GM18505 (cell line): ENCODE data around the gene CERKL.
A peak's percentile ranks its signal among the peaks of the same experiment; 100 is the strongest.

Experiments used
- ATAC-seq: cut with Tn5 transposase; IDR thresholded peaks from one replicate; pipeline ENCODE4 v1.9.1; 2021; ENCODE audit not compliant: unreplicated experiment
- POLR2A ChIP-seq: IDR thresholded peaks from 4 replicates; pipeline ENCODE4 v1.6.1; 2011; ENCODE audit warnings: borderline replicate concordance; ENCODE audit not compliant: insufficient read depth, insufficient read length; ENCODE audit errors: extremely low read depth

The CERKL gene

DNA sequence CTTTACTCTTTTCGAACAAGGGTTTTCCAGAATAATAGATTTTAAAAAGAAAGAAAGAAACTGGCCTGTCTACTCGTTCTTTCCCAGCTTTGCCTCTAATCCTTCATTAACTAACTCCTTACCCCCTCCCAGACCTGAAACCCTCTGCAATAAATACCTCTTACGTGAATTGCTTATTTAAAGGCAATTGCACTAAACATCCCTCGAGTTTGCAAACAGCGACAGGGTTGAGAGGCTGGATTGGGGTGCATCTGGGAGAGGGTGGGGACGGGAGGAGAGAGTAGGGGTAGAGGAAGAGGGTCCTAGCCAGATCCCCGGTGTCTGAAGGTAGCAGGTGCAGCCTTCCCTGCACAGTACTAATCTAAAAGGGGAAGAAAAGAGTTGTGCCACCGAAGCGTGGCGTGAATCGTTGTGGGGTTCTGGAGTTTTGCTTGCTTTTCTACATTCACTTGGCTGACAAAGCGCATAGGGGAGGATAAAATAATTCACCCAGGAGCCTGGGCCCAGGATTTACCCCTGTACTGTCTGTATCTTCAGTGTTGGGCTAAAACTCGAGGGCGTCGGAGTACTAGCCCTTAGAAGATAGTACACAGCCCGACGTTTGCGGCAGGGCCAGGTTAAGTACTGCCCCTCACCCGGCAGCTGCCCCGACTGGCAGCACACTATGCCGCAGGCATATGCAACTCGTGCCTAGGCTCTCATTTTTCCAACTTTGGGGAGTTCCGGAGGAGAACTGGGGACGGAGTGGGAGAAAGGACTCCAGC, 25.3 kb upstream of the CERKL start:
- no peak for TF ChIP-seq POLR2A
- no peak for ATAC-seq

DNA sequence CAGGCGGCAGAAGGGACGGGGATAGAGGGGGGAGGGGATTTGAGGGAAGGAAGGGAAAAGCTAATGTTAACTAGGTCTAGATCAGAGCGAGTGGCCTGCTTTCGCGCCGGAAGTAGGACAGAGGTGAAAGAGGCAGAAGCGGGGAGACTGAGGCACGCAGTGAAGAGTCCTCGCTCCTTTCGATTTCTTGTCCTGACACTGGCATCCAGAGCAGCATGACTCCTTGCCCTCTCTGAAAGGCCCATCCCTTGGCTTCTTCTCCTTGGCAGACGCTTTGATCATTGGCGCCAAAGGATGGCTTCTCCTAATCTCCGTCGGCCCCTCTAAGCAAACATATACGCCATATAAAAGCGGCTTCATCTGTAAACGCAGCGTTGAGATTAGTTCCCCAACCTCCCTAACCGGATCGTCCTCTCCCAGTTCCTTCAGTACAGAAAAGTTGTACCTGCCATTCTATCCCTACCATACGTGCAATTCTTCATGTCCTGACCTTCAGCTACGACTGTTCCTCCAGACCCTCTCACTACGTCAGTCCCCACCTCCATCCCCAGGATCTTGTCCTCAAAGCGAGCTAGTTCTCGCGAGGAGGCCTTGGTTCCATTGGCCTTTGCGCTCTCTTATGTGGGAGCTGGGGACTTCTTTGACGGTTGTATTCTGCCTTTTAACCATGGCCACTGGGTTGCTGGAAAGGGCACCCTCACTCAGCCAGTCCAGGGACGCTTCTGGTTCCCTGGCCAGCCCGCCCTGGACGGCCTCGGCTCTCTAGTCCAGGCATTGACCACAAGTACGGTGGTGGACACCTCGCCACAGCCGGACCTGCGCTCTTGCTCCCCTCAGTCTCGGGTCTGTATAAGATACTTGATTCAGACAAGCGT, 24.3 kb upstream of the CERKL start:
- no peak for ATAC-seq
- TF ChIP-seq POLR2A: no peak

- TF ChIP-seq POLR2A: no peak
- ATAC-seq: no peak
Measured at GRCh38 chr2:181680055-181680936, 23.4 kb upstream of the CERKL start, which contains the start of gene NEUROD1. Gene NEUROD1, minus strand, starts transcription at chr2:181680517. Its CDS starts 1,657 bp downstream, at chr2:181678860.

GRCh38 chr2:181679544-181679979, 22.7 kb upstream of the CERKL start:
- ATAC-seq: no peak

GRCh38 chr2:181678861-181679543, 22.1 kb upstream of the CERKL start:
- no peak for ATAC-seq
- no peak for TF ChIP-seq POLR2A

More at GRCh38 chr2:181679544-181679979, 22.7 kb upstream of the CERKL start:
- TF ChIP-seq POLR2A: no peak

- no peak for TF ChIP-seq POLR2A
- ATAC-seq: no peak
Measured at GRCh38 chr2:181677912-181678586, 21.1 kb upstream of the CERKL start.

DNA sequence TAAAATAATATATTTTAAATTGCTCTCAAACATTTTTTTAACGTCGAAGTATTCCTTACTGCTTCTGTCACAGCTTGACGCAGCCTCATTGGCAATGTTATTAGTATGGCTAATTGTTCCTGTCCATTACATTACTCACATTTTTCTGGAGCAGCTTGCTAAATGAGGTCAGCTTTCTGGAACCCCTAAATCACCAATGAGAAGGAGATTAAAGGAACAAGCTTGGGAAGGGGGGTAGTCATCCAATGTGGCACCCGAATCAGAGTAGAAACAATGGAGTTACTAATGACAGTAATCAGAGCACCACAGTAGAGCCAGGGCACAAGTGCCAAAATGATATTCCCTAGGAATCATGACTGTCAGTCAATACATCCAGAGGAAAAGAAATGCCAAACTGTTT, 18.3 kb upstream of the CERKL start:
- no peak for ATAC-seq
- no peak for TF ChIP-seq POLR2A

DNA sequence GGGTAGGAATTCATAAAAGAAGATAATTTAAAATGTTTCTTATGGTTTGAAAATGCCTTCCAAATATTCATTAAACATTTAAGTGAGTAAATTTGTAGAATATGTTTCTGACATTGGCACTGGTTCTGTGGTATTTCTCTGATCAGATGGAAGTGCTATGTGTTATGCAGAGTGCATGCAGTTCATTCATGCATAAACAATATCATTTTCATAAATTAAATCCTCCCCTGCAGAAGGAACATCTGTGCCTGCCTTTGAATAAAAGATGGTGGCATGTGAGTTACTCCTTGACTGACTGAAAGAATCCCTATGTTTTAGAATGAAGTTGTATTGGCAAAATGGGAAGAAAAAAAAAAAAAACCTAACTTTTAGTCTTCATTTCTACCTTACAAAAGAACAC, 17.6 kb upstream of the CERKL start:
- no peak for ATAC-seq
- no peak for TF ChIP-seq POLR2A

- ATAC-seq: no peak
- TF ChIP-seq POLR2A: no peak
Measured at GRCh38 chr2:181673173-181673572, 16.3 kb upstream of the CERKL start.

- peak; percentile 85 for ATAC-seq
- no peak for TF ChIP-seq POLR2A
Measured at GRCh38 chr2:181672255-181673008, 15.5 kb upstream of the CERKL start.

DNA sequence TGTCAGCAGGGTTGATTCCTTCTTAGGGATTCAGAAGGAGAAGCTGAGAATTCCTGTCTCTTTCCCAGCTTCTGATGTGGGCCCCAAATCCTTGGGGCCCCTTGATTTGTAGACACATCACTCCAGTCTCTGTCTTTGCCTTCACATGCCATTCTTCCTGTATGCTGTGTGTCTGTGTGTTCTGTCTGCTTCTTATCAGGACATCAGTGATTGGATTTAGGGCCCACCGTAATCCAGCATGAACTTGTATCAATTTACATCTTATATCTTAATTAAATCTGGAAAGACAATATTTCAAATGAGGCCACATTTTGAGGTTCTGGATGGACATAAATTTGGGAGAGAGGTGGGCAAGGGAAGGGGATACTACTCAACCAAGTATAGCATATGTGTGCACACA, 13.7 kb upstream of the CERKL start:
- no peak for TF ChIP-seq POLR2A
- no peak for ATAC-seq
